GM19372 (cell line): Measurements from ENCODE around the gene POC1A.

Experiments
- ATAC-seq: cut with Tn5 transposase; IDR thresholded peaks from one replicate; pipeline ENCODE4 v1.9.1; 2021; ENCODE audit warnings: mild to moderate bottlenecking, low read depth, moderate library complexity; ENCODE audit not compliant: unreplicated experiment

The POC1A gene

DNA sequence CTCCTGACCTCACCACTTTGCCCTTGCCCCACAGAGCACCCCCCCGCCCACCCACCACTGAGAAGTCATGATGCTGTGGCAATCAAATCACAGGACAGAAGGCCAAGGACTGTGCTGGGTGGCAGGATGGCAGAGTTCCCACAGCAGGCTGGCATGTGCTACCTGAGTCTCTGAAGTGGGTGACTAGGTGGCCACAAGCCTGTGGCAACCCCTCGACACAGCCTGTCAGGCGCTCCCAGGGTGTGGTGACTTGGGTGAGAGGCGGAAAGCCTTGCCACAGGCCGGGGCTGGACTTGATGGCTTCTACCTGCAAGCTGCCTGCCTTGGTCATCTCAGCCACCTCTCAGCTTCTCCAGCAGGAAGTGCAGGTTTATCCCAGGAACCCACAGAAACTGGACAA is 82.2 kb downstream of the POC1A start:
- ATAC-seq: no peak

DNA sequence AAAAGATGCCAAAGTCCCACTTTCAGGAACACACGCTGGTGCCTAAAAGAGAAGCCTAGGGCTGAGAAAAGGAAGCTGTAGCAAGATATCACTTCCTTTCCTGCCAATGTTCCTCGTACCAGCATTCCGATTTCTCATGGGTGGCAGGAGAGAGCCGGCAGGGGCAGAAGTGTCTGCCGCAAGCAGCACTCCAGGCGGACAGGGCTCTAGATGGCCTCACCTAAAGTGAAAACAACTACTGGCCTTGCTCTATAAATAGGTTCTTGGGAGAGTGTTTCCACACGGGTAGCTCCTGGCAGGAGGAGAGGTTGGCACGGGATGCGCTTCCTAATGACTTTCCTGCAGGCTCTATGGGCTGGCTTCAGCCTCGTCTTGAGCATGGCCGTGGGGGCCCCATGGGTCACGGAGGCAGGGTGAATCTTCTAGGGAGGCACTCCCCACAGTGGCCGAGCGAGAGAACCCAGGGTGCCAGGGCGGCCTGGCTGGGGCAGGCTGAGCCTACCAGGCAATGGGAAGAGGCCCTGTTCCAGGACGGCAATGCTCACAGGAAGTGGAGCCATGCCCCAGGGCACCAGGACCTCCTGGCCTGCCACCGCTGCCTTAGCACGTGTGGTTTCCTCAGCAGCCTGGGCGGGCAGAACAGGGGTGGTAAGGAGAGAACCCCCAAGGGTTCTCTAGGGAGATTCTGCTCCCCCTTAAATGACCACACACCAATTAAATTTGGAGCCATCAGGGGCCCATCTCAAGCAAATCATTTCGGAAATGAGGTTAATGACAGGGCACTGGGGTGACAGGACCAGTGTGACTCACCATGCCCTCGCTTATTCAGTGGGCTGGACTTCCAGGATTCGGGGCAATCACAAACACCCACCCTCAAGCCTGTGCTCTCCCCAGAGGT is 83.2 kb downstream of the POC1A start:
- no peak for ATAC-seq

DNA sequence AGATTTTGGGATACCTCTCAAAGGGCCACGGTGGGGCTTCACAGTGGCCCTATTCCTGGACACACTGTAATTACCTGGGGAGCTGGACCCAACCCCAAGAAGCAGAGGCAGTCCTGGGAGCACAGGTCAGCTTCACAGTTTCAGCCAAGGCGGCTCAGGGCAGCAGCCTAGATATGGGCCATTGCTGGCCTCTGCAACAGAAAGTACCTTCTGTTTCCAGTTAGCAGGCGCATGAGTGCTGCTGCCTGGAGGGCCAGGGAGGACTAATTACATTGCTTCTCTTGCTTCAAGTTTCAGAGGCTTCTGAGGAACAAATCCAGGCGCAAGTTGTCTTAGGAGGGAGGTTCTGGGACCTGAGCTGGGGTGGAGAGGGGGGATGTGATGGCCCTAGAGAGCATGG is 84.4 kb downstream of the POC1A start:
- no peak for ATAC-seq

DNA sequence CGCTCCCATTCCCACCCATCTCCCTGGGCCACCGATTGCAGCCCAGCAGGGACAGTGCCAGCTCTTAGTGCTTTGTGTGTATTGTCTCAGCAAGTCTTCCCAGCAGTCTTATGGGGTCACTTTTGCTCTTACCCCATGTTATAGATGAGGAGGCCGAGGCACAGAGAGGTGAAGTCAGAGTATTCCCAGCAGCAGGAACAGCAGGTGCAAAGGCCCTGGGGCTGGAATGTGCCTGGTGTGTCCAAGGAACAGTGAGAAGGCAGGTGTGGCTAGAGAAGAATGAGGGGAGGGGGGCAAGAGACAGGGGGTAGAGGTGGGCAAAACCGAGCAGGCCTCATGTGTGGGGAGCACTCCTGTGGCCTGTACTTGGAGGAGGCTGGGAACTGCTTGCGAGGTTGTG is 85.1 kb downstream of the POC1A start:
- ATAC-seq: no peak

DNA sequence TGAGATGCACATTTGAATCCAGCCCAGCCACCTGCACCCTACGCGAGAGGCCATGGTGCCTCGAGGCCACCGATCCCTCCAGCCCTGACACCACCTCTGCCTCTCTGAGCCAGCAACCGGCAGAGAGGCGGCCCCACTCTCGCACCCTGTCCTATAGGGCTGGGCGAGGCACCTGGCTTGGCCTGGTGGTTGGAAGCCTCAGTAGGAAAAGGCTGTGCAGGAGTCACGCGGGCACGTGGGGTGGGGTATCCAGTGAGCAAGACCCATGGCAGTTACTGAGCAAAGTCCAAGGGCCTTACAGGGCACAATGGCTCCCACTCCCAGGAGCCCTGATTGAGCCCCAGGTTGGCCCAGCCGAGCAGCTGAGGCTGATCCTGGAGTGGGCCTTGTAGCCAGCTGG is 85.5 kb downstream of the POC1A start:
- no peak for ATAC-seq

DNA sequence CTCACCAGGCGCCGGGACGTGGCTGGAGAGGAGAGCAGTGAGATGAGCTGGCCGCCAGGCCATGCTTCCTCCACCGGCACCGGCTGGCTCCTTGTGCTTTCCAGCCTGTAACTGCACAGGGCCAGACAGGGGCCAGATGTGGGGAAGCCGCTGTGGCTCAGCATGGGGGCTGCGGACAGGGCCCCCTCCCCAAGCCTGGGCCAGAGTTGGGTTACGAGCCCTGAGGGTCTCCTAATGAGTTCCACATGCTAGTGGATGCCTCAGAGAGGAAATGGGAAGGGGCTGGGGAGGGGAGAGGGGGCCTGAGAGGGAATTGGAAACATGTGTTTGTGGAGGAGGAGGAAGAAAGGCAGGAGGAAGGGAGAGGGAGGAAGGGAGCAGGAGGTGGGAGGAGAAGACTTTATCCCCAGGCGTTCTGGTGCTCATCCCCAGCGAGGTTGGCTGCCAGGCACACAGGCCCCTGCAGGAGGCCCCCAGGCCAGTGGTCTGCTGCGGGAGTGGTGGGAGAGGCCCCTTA is 86.1 kb downstream of the POC1A start:
- no peak for ATAC-seq

DNA sequence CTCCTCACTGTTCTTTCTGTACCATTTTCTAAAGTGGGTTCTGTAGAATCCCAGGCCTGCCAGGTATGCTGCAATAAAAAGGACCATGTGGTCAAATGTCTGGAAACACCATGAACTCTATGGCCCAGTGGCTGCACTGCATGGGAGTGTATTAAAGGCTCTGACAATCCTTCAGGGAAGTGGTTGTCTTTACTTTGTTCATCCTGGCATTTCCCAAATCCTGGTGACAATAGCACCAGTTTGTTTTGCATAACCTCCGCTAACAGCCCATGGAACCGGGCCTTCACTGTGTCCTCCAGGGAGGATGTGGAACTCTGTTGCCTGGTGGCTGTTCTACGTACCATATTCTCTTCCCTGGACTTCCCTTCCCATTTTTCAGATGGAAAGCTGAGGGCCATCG is 86.7 kb downstream of the POC1A start:
- ATAC-seq: no peak

DNA sequence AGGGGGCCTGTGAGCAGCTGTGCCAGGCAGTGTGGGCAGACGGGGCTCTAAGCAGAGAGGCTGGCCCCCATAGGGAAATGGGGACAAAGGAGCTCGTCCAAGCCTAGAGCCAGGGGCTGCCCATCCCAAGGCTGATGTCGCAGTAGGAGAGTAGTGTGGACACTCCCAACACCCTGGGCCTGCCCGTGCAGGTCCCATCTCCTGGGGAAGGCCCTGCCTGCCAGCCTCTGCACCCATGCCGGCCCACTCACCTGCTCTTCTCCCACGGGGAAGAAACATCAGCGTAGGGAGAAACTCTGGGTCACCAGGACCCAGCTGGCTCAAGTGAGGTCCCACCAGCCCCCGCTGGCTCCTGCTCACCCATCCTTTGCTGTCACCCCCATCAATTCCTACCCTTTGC is 87.2 kb downstream of the POC1A start:
- ATAC-seq: no peak

DNA sequence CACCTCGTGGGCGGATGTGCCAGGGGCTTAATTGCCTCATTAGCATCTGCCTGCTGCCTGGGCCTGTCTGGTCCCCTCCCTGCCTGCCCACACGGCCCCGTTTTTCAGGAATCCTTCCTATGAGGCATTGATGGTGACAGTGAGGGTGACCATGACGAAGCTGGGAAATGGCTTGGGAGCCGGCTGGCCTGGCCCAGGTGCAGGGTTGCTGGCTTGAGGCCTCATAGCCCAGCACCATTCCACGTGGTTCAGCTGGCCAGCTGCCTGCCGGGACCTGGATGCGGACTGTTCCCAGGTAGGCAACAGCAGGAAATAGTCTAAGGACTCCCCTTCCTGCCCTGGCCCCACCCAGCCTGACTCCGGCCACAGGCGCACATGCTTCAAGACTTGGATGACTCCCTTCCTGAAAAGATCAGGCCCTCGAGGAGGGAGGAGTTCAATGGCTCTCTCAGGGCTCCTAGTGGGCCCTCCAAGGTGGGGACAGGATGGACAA is 88.9 kb downstream of the POC1A start:
- no peak for ATAC-seq

DNA sequence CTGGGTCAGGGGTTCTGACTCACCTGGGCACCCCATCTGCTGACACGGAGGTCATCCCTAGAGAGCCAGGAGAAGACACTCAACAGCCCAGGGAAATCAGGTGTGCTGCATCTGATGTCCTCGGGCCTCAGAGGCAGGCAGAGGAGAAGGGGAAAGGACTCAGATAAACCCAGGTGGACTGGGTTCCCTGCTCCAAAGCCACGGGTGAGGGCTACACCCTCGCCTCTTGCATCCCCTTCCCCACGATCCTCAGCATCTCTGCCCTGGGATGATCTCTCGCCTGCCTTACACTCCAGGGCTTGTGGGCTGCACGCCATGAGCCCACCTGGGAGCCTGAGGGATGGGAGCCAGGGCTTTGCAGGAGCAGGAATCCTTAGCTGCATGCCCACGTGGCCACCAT is 89.7 kb downstream of the POC1A start:
- no peak for ATAC-seq

DNA sequence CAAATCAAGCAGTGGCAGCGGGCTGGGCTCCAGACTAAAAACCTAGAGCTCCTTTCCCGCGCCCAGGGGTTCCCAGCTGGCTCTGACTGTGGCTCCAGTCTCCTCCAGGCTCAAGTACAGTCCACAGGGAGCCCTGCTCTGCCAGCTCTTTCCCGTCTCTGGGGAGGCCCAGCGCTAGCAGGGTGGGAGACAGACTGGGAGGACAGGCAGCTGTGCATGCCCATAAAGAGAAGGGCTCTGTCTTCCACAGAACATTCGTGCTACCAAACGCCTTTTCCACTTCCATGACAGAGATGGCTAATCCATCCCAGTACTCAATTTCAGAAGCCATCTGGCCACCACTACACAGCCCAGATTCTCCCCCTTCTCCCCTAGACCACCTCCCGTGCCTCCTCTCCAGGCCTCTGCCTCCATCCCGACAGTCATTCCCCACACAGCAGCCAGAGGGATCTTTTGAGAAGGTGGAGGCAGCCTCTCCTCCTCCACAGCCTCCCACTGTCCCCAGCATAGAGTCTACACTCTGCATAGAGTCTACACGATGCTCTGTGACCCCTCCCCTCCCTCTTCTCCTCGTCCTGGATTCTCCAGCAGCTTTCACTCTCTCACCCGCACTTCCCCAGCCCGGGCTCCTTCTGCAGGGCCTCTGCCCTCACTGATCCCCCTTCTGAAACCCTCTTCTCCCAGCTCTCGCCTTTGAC is 91.0 kb downstream of the POC1A start:
- no peak for ATAC-seq

DNA sequence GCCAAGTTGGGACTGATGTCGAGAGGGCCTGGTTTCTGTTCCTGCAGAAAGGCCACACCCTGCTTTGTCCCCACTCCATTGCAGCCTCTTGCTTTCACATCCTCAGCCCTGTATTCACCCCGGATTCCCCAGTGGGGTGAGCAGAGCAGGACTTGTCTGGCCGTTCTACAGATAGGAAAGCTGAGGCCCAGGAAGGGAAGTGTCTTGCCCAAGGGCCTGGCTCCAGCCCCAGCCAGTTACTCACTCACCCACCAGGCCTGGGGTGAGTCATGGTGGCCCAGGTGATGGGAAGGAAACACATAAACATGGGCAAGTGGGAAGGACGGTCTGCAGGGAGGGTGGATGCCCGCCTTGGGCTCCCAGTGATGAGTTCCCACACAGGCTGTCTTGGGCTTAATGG is 91.7 kb downstream of the POC1A start:
- ATAC-seq: no peak

DNA sequence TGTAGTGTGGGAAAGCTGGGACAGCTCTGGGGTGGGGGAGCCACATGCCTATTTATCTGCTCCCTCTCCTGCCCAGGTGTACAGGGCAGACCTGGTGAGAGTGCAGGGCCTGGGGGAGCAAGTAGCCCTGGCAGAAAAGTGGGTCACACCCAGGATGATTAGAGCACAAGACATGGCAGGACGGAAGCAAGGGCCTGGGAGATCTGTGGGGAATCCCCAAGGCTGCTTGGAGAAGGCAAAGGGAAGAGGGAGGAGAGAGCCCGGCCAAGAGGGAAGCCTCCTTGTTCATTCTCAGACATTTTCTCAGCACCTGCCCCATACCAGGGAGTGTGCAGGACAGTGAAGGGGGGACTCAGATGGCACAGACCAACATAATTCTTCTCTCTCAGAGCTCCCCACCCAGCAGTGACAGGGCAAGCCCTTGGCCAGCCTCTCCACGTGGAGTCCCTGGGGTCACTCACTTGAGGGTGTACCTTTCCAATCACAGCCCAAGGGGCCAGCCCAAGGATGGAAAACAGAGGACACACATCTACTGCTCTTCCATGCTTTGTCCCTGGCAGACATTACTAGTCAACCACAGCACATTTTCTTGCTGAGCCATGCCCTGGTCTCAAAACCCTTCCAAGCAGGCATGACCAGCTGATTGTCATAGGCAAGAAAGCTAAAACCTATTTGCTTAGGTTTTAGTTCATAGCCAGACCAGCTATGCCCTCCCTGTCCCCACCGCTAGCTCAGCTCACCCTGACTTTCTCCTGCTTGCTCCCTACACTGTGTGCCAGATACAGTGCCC is 92.9 kb downstream of the POC1A start:
- no peak for ATAC-seq

DNA sequence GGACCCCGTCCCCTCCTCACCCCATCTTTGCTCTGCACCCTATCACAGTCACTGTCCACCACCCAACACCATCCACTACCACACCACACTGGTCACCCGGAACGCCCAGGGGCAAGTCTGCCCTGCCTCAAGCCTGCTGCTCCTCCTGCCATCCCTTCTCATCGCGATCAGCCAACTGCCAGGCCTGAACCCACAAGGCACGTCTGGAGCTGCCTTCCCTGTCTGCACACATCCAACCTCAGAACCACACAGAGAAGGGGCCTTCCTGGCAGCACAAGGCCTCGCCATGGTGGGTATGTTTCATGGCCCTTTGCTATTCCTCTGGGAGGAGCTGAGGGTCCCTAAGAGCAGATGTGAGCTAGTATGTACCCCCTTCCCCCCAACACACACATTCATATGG is 94.4 kb downstream of the POC1A start:
- ATAC-seq: no peak

DNA sequence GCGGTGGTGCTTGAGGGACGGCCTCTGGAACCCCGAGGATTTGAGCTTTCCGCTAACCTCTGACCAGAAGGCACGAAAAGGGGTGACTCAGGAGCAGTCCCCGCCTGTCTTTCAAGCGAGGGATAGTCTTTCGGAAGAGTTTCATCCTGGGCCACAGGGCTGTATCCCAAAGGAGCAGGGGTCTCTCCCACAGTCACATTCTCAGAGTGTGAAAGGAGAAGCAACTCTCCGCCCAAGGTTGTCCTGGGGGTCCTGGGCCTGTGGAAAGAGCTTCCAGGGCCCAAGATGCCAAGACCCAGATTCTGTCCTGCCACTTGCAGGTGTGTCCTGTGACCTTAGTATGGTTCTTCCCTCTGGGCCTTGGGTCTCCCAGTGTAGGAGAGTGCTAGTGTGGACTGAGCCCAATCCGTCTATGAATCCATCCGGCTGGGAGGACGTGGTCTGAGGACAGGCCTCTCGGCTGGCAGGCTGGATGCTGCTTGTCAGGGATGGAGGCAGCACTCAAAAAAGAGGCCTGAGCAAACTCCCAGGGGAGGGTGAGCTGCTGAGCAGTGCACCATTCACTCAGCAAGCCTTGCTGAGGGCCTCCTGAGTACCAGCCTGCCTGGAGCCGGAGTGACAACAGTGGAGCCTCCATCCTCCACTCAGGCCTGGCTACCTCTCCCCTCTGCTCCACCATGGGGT is 96.3 kb downstream of the POC1A start:
- ATAC-seq: no peak

DNA sequence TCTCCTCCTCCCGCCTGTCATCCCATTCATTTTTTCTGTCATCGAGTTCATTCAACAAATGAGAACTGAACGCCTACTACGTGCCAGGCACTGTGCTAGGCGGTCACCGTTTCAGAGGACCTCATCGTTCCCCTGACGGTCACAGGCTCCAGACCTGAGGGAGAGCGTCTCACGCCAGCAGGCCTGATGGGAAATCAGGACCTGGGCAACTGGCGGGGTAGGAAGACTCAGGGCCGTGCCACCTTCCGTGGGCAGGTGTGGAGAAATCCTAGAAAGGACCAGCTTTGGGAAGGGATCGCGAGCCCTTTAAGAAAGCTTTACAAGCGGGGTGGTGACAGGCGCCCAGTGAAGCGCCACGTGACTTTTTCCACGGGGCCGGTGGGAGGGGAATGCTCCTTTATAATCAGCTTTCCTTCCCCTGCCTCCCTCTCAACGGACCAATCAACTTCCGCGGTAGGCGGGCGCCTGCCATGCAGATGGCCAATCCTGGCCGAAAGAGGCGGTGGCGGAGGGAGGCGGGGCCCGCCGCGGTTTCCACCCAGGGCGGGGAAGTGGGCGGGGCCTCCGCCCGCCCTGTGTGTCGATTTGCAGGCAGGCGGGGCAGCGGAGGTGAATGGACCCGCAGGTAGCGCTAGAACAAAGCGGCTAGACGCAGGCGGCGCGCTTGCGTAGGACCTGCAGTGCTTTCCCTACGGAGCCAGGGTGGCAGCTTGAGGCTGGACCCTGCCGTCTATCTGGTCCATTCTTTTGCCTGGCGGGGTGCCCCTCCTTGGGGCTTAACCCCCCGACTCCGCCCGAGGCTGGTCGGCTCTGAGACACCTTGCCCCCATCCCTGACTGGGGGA is 97.0 kb downstream of the POC1A start:
- ATAC-seq: peak; percentile 81

DNA sequence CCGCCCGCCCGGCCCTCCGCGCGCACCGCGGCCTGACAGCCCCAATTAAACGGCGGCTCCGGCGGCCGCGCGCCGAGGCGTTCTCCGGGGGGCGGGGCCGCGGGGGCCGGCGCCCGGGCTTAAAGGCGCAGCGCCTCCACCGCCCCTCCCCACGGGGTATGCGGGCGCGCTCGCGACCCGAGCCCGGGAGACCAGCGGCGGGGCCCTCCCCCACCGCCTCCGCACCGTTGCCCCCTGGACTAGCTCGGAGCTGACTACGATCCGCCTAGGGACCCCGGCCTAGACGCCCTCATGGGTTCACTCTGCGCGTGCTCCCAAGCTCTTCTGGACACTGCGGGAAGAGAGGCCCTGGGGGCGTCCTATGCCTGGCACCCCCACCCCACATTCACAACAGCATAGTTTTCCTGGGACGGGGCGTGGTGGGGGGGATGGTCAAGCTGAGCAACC is 97.7 kb downstream of the POC1A start, which contains the start of gene DUSP7:
Gene DUSP7 (minus strand): TSS at position 51 of the 447 bp plus-strand sequence. CDS start 205 bp downstream, outside the sequence.
- ATAC-seq: peak; percentile 34

DNA sequence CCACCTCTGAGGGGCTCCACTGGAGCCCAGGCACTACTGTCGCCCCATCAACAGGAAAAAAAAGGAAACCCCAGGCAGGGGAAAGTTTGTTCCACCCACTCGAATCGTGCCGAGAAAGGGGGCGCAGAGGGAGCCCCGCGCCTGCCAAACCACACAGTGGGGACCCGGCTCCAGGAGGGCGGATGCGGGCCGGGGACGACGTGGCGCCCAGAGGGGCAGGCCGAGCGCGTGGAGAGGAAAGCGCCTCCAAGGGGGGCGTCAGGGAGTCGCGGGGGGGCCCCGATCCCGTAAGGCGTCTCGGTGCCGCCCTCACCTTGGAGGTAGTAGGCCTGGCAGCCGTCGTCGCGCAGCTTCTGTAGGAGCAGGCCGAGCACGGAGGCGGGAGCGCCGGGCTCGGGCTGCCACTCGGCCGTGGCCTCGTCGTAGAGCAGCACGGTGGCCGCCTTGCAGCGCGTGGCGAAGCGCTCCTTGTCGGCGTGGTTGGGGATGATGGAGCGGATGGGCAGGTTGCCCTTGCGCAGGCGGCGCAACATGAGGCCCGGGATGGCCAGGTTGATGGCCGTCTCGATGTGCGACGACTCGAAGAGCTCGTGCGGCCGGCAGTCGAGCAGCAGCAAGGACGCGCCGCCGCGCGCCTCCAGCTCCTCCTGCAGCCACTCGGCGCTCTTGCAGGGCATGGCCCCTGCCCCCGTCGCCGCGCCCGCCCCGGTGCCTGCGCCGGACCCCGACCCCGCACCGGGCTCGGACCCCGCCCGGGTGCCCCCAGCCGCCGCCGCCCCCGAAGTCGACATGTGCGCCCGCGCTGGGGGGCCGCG is 98.5 kb downstream of the POC1A start:
- peak; percentile 12 for ATAC-seq
